Activated CD4-positive, alpha-beta T cell treated with anti-CD3 and anti-CD28 coated beads, Interleukin-2, amount 10 ng/mL, durations not matched to agents 24 days and 14 days (primary cell): ENCODE results near the gene MAGI3. TPM values are rescaled to one million over a fixed set of nuclear protein-coding genes. Genes with fewer than 3 reads are reported as not detected.

ENCODE experiments used
- DNase-seq: peaks from one replicate; pipeline ENCODE4 v3.0.0; 2022
- H3K27ac Mint-ChIP-seq: one replicate; pipeline ENCODE4 v1.8.0; 2022; ENCODE audit warnings: mild to moderate bottlenecking, mixed read lengths
- H3K27me3 Mint-ChIP-seq: one replicate; pipeline ENCODE4 v1.8.0; 2022; ENCODE audit warnings: mixed read lengths
- H3K36me3 Mint-ChIP-seq: one replicate; pipeline ENCODE4 v1.8.0; 2022; ENCODE audit warnings: low read depth, mild to moderate bottlenecking, mixed read lengths
- H3K4me1 Mint-ChIP-seq: one replicate; pipeline ENCODE4 v1.8.0; 2021; ENCODE audit warnings: mixed read lengths
- H3K4me3 Mint-ChIP-seq: one replicate; pipeline ENCODE4 v1.8.0; 2022; ENCODE audit warnings: mild to moderate bottlenecking, moderate library complexity, mixed read lengths
- H3K9me3 Mint-ChIP-seq: one replicate; pipeline ENCODE4 v1.8.0; 2021; ENCODE audit warnings: mixed read lengths
- intact Hi-C: fragments of 100-400 bp; cut with micrococcal nuclease; formaldehyde crosslinking; loops from one replicate; pipeline ENCODE4 v1.15.1; 2023
- total RNA-seq: library from RNA; stranded (reverse); gene quantifications from 2 replicates; pipeline ENCODE4 v1.2.3, GENCODE V29; 2022

MAGI3 gene
- total RNA-seq, 1 donor from 2014 or later = 3.8 TPM

DNA sequence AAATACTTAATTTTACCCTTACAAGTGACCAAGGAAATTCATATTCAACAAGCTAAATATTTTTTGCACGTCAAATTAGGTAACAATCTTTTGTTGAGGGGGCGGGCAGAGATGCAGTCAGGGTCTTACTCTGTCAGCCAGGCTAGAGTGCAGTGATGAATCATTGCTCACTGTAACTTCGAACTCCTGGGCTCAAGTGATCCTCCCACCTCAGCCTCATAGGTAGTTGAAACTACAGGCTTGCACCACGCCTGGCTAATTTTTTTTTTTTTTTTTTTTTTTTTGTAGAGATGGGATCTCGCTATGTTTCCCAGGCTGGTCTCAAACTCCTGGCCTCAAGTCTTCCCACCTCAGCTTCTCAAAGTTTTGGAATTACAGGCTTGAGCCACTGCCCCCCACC, 342.5 kb downstream of the MAGI3 start:
- H3K4me3 Mint-ChIP-seq = no peak overlapping the region
- intact Hi-C loops = no loop called here
- peaks cover 15% of the 10 kb centered on the region for H3K4me1 Mint-ChIP-seq
- H3K27ac Mint-ChIP-seq = no peak overlapping the region
- H3K27me3 Mint-ChIP-seq = no peaks in the 10 kb centered on the region
- peaks cover 28% of the 10 kb centered on the region for H3K36me3 Mint-ChIP-seq
- peaks cover 3% of the 10 kb centered on the region for H3K9me3 Mint-ChIP-seq
- no peak for DNase-seq

DNA sequence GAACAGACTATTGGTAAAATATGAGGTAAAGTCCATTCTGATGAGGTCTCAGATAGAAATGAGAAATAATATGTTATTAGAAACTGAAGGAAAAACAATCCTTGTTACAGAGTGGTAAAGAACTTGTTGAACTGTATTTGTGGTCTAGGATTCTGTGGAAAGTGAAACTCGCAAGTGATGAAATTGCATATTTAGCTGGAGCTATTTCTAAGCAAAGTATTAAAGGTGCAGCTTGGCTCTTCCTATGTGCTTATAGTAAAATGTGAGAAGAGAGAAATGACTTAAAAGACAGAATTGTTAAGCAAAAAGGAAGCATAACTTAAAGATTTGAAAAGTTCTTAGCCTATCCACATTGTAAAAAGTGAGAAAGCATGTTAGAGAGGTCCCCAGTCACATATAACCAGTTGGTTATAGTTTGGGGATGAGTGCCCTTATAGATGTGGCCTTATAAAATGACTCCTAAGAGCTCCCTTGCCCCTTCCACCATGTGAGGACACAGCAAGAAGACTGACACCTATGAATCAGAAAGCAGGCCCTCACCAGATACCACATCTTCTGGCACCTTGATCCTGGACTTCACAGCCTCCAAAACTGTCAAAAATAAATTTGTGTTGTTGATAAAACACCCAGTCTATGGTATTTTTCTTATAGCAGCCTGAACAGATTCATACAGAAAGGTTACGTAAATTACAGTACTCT, 344.2 kb downstream of the MAGI3 start:
- intact Hi-C loops = no loop called here
- DNase-seq = no peak
- Mint-ChIP-seq H3K36me3 (peaks cover 26% of the 10 kb centered on the region), H3K27ac (peak overlapping the region; percentile 60), H3K4me3 (peak overlapping the region; percentile 34), H3K9me3 (no peaks in the 10 kb centered on the region), H3K27me3 (no peaks in the 10 kb centered on the region), H3K4me1 (peaks cover 15% of the 10 kb centered on the region)
